ENCODE results near the gene ENTPD6.

Gene ENTPD6

DNA sequence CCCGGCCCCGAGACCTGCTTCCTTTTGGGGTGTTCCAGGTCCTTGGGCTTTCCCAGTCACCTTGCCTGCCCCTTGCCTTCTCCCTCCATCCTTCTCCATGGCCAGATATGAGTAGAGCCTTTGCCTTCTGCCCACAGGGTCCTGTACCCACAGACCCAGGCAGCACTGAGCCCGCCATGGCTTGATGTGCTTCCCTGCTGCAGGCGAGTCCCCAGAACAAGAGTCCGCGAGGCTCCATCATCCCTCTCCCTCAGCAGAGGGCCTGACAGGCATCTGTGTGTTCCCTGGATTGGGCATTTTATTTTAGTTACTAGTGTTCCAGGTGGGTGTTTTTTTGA lies 74.3 kb downstream of the ENTPD6 start:
- TF ChIP-seq, protein P1, sequence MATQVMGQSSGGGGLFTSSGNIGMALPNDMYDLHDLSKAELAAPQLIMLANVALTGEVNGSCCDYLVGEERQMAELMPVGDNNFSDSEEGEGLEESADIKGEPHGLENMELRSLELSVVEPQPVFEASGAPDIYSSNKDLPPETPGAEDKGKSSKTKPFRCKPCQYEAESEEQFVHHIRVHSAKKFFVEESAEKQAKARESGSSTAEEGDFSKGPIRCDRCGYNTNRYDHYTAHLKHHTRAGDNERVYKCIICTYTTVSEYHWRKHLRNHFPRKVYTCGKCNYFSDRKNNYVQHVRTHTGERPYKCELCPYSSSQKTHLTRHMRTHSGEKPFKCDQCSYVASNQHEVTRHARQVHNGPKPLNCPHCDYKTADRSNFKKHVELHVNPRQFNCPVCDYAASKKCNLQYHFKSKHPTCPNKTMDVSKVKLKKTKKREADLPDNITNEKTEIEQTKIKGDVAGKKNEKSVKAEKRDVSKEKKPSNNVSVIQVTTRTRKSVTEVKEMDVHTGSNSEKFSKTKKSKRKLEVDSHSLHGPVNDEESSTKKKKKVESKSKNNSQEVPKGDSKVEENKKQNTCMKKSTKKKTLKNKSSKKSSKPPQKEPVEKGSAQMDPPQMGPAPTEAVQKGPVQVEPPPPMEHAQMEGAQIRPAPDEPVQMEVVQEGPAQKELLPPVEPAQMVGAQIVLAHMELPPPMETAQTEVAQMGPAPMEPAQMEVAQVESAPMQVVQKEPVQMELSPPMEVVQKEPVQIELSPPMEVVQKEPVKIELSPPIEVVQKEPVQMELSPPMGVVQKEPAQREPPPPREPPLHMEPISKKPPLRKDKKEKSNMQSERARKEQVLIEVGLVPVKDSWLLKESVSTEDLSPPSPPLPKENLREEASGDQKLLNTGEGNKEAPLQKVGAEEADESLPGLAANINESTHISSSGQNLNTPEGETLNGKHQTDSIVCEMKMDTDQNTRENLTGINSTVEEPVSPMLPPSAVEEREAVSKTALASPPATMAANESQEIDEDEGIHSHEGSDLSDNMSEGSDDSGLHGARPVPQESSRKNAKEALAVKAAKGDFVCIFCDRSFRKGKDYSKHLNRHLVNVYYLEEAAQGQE (IDR thresholded peaks at IDR 0.05; ENCODE audit: insufficient read depth in 1 of 2, low read depth in 2 of 2, low read length in 2 of 2) = no peak
- TF ChIP-seq POLR2AphosphoS5 (IDR thresholded peaks at IDR 0.05; ENCODE audit: low read depth, low read length) (no peak), TAF1 (IDR thresholded peaks at IDR 0.05; ENCODE audit: borderline replicate concordance, insufficient read depth, low read length) (no peak), FOXP2 (optimal IDR thresholded peaks at IDR 0.05; ENCODE audit: borderline replicate concordance, extremely low read depth, extremely low read length, insufficient read depth) (no peak), SIN3A (IDR thresholded peaks at IDR 0.05; ENCODE audit: borderline replicate concordance, insufficient read depth, low read length) (no peak)

DNA sequence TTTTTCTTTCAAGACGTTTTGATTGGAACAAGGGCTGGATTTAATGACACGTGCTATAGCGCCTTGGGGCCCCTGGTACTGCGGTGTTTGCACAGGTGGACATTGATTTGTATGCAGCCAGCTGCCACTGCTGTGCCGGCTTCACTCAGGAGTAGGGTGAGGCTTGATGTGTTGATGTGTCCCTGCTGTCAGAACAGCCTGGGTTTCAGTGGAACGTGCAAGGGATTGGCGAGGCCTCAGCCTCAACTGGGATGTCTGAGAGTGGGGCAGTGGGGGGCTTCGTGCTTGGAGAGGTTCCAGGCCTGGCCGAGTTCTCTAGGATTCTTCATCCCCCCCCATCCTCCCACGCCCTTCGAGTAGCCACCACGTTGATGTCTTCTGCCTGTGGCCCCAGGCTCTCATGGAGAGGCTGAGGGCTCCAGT lies 75.3 kb downstream of the ENTPD6 start:
- TF ChIP-seq SIN3A (IDR thresholded peaks at IDR 0.05; ENCODE audit: borderline replicate concordance, insufficient read depth, low read length) = no peak
- TF ChIP-seq FOXP2 (optimal IDR thresholded peaks at IDR 0.05; ENCODE audit: borderline replicate concordance, extremely low read depth, extremely low read length, insufficient read depth) = no peak
- no peak for TF ChIP-seq TAF1 (IDR thresholded peaks at IDR 0.05; ENCODE audit: borderline replicate concordance, insufficient read depth, low read length)
- TF ChIP-seq, protein P1 (IDR thresholded peaks at IDR 0.05; ENCODE audit: insufficient read depth in 1 of 2, low read depth in 2 of 2, low read length in 2 of 2) = no peak
- no peak for TF ChIP-seq POLR2AphosphoS5 (IDR thresholded peaks at IDR 0.05; ENCODE audit: low read depth, low read length)

DNA sequence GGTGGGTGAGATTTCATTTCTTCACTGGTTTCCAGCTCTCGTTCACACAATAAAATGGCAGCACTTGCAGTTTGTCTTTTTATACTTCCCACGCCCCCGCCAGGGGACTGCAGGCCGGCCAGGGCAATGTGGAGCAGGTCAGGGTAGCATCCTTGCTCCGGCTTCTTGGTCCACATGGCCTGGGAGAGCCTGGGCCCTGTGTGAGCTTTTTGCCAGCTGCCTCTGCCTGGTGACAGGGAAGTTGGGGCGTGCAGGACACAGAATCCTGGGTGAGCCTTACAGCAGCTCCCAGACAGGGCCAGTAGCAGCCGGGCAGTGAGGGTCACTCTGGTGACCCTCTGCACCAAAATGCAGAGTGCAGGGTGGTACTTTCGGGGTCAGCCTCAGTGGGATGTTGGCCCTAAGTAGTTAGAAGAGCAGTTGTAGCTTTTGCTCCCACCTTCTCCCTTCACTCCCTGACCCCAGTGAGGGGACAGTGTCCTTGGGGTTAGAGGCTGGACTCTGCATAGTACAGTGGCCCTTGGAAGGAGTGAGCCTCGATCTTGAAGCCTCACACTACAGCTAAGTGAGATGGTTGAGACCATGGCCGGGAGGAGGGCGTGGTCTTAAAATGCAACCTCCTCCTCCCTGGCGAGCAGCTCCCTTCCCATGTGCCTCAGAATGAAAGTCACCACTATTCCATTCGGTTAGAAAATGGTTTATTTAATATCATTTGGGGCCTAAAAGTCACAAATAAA lies 76.1 kb downstream of the ENTPD6 start:
- TF ChIP-seq SIN3A (IDR thresholded peaks at IDR 0.05; ENCODE audit: borderline replicate concordance, insufficient read depth, low read length) (no peak), FOXP2 (optimal IDR thresholded peaks at IDR 0.05; ENCODE audit: borderline replicate concordance, extremely low read depth, extremely low read length, insufficient read depth) (no peak), TAF1 (IDR thresholded peaks at IDR 0.05; ENCODE audit: borderline replicate concordance, insufficient read depth, low read length) (no peak), POLR2AphosphoS5 (IDR thresholded peaks at IDR 0.05; ENCODE audit: low read depth, low read length) (no peak)
- TF ChIP-seq, protein P1 (IDR thresholded peaks at IDR 0.05; ENCODE audit: insufficient read depth in 1 of 2, low read depth in 2 of 2, low read length in 2 of 2) = no peak

DNA sequence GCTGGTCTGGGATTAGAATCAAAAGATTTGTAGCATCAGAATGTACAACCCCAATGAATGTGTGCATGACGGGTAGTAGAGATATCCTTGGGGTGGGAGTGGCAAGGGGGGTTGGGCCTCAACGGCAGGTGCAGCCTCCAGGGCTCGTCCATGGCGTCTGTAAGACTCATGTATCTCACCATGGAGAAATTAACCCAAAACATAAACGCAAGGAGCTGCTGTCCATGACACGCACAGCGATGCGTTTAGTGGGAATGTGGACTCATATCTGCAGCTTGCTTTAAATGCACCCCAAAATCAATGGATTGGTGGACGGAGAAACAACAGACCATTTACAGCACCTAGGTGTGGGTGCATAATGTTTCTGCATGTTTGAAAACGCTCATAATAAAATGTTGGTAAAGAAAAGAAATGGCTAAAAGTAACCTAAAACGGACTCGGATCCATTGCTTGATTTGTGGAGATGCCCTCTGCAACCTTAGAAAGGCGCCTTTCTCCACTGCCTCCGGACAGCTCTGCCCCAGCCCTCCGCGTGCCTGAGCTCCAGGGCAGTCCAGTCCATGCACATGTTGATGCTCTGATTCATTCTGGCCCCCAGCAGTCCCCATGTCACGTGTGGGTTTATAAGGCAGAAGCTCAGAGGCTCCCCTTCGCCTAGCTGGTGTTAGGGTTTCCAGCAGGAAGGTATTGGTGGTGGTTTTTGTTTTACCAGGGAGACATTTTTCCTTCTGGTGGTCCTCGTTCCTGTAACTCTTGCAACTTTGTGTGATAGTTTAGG lies 76.9 kb downstream of the ENTPD6 start:
- no peak for TF ChIP-seq TAF1 (IDR thresholded peaks at IDR 0.05; ENCODE audit: borderline replicate concordance, insufficient read depth, low read length)
- no peak for TF ChIP-seq FOXP2 (optimal IDR thresholded peaks at IDR 0.05; ENCODE audit: borderline replicate concordance, extremely low read depth, extremely low read length, insufficient read depth)
- no peak for TF ChIP-seq POLR2AphosphoS5 (IDR thresholded peaks at IDR 0.05; ENCODE audit: low read depth, low read length)
- no peak for TF ChIP-seq SIN3A (IDR thresholded peaks at IDR 0.05; ENCODE audit: borderline replicate concordance, insufficient read depth, low read length)
- TF ChIP-seq, protein P1 (IDR thresholded peaks at IDR 0.05; ENCODE audit: insufficient read depth in 1 of 2, low read depth in 2 of 2, low read length in 2 of 2) = no peak
